NB4 (cell line): ENCODE results near the gene DNAJC6.

Experiments used
- POLR2A ChIP-seq: IDR thresholded peaks from 2 replicates; pipeline ENCODE4 v1.6.1; 2011; ENCODE audit warnings: mild to moderate bottlenecking; ENCODE audit not compliant: insufficient read length; ENCODE audit errors: extremely low read depth
- TF ChIP-seq, protein P1 (sequence below): IDR thresholded peaks from one replicate; pipeline ENCODE4 v1.5.1; 2012; ENCODE audit warnings: low read depth, low read length

DNA sequence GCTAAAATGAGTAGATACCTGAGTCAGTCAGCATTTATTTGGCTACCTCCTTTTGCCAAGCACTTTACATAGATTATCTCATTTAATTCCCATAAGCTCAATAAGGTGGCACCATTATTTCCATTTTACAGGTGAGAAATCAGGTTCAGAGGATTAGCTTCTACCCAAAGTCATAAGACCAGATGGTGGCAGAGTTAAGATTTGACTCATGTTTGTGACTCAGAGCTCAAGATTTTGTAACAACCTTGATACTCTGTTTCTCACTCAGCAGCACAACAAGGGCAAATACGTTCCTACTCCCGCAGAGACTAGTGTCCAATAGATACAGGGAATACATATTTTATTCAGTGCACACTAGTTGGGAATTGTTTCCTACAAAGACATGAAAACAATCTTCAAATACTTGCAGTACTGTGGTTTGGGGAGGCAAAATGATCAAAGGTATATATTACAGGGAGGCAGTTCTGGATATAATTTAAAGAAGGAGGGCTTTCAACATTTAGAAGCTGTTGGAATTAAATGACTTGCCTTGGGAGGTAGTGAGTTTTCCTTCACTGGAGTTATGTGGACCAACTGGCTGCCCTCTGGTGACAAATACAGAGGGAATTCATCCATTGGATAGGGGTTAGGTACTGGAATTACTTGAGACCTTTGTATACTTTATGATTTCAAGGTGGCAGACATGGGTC, 114.7 kb downstream of the DNAJC6 start:
- TF ChIP-seq, protein P1, sequence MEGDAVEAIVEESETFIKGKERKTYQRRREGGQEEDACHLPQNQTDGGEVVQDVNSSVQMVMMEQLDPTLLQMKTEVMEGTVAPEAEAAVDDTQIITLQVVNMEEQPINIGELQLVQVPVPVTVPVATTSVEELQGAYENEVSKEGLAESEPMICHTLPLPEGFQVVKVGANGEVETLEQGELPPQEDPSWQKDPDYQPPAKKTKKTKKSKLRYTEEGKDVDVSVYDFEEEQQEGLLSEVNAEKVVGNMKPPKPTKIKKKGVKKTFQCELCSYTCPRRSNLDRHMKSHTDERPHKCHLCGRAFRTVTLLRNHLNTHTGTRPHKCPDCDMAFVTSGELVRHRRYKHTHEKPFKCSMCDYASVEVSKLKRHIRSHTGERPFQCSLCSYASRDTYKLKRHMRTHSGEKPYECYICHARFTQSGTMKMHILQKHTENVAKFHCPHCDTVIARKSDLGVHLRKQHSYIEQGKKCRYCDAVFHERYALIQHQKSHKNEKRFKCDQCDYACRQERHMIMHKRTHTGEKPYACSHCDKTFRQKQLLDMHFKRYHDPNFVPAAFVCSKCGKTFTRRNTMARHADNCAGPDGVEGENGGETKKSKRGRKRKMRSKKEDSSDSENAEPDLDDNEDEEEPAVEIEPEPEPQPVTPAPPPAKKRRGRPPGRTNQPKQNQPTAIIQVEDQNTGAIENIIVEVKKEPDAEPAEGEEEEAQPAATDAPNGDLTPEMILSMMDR = no peak
- TF ChIP-seq POLR2A = no peak
